H1 (cell line): Measurements from ENCODE around the gene ASTN1. TPM values are rescaled to one million over a fixed set of nuclear protein-coding genes. Genes with fewer than 3 reads are reported as not detected.

Experiments used
- CTCF ChIA-PET: fragments of 300-600 bp; sonication (Branson Sonifier 250); formaldehyde crosslinking; loops from one replicate; lab custom pipeline; 2021; ENCODE audit not compliant: partially characterized antibody; lab: Charles Lee
- POLR2A ChIA-PET: fragments of 300-600 bp; sonication (Branson Sonifier 250); formaldehyde crosslinking; loops from one replicate; lab custom pipeline; 2021; ENCODE audit warnings: inconsistent platforms; ENCODE audit not compliant: partially characterized antibody; lab: Charles Lee
- DNase-seq, 2 experiments: peaks; one replicate each; pipeline versions ENCODE4 v3.0.0 to v3.0.0-alpha.2; 2010 to 2022; ENCODE audit warnings: low spot score in 2 of 2, low read depth in 1 of 2, mixed read lengths in 1 of 2
- FAIRE-seq: peaks from 2 replicates; lab custom pipeline; 2011; peaks lifted over from hg19 to GRCh38; lab: Jason Lieb, UNC
- H2AFZ ChIP-seq: 2 replicates; pipeline ENCODE4 v1.8.1; 2012; ENCODE audit warnings: low read length, inconsistent platforms
- H2AK5ac ChIP-seq: 2 replicates; pipeline ENCODE4 v1.6.1; 2013; ENCODE audit warnings: low read depth, low read length
- H2BK120ac ChIP-seq: replicated peaks from 2 replicates; pipeline ENCODE3; 2013; ENCODE audit warnings: low read depth, low read length, inconsistent platforms
- H2BK12ac ChIP-seq: 2 replicates; pipeline ENCODE4 v1.6.1; 2013; ENCODE audit warnings: low read depth, low read length
- H2BK15ac ChIP-seq: 2 replicates; pipeline ENCODE4 v1.6.1; 2013; ENCODE audit warnings: low read length
- H2BK20ac ChIP-seq: 2 replicates; pipeline ENCODE4 v1.6.1; 2013; ENCODE audit warnings: low read length
- H2BK5ac ChIP-seq: 2 replicates; pipeline ENCODE4 v1.6.1; 2013; ENCODE audit warnings: low read depth, low read length
- H3K14ac ChIP-seq: 2 replicates; pipeline ENCODE4 v1.6.1; 2013; ENCODE audit warnings: inconsistent platforms; ENCODE audit not compliant: insufficient read length
- H3K18ac ChIP-seq: 2 replicates; pipeline ENCODE4 v1.6.1; 2013; ENCODE audit warnings: low read length; ENCODE audit errors: extremely low read depth
- H3K23ac ChIP-seq: 2 replicates; pipeline ENCODE4 v1.6.1; 2013; ENCODE audit warnings: inconsistent platforms; ENCODE audit not compliant: insufficient read length
- H3K23me2 ChIP-seq: 2 replicates; pipeline ENCODE4 v1.6.1; 2013; ENCODE audit warnings: low read depth, low read length
- H3K27ac ChIP-seq: 2 replicates; pipeline ENCODE4 v1.6.1; 2011; ENCODE audit warnings: low read depth, low read length, inconsistent platforms
- H3K27me3 ChIP-seq, 4 experiments: replicated peaks in 1 of 4; 1 replicate in 1 of 4; 2 replicates in 3 of 4; pipeline versions ENCODE4 v1.6.1 to v1.8.1; 2011 to 2013; ENCODE audit warnings: low read length in 3 of 4, mild to moderate bottlenecking in 3 of 4, inconsistent platforms in 2 of 4, mixed read lengths in 2 of 4, moderate library complexity in 1 of 4; ENCODE audit not compliant: control insufficient read depth in 3 of 4, insufficient read depth in 3 of 4; ENCODE audit errors: extremely low read depth in 1 of 4
- H3K36me3 ChIP-seq, 4 experiments: 2 replicates each; pipeline versions ENCODE4 v1.6.1 to v1.8.1; 2011 to 2013; ENCODE audit warnings: mild to moderate bottlenecking in 4 of 4, low read length in 3 of 4, moderate library complexity in 2 of 4, control low read depth in 1 of 4, inconsistent platforms in 1 of 4; ENCODE audit not compliant: insufficient read depth in 4 of 4, control insufficient read depth in 2 of 4
- H3K4ac ChIP-seq: replicated peaks from 2 replicates; pipeline ENCODE3; 2013; ENCODE audit warnings: low read length, low read depth, mixed read lengths, inconsistent platforms; ENCODE audit not compliant: insufficient read length
- H3K4me1 ChIP-seq, 4 experiments: replicated peaks in 1 of 4; 1 replicate in 1 of 4; 2 replicates in 3 of 4; pipeline versions ENCODE4 v1.6.1 to v1.8.1; 2011 to 2013; ENCODE audit warnings: low read length in 3 of 4, inconsistent platforms in 2 of 4, mixed read lengths in 1 of 4; ENCODE audit not compliant: insufficient read depth in 4 of 4, control insufficient read depth in 3 of 4
- H3K4me2 ChIP-seq, 2 experiments: 2 replicates each; pipeline versions ENCODE4 v1.6.1 to v1.8.1; 2011 to 2013; ENCODE audit warnings: low read depth in 2 of 2, low read length in 2 of 2, control low read depth in 1 of 2, inconsistent platforms in 1 of 2, mild to moderate bottlenecking in 1 of 2; ENCODE audit not compliant: insufficient read depth in 1 of 2
- H3K4me3 ChIP-seq, 4 experiments: fragments of 200-600, 300-600 bp in 1 of 4; sonication (generic), shearing (Covaris generic), sonication (Bioruptor Twin) in 1 of 4; 2 replicates each; pipeline versions ENCODE4 v1.5.1 to v1.8.1; 2011 to 2016; ENCODE audit warnings: low read length in 4 of 4, low read depth in 3 of 4, control low read depth in 2 of 4, inconsistent platforms in 2 of 4, mild to moderate bottlenecking in 2 of 4, mixed read lengths in 1 of 4, moderate library complexity in 1 of 4; ENCODE audit not compliant: insufficient read depth in 2 of 4; ENCODE audit errors: extremely low read depth in 1 of 4
- H3K56ac ChIP-seq: replicated peaks from 2 replicates; pipeline ENCODE3; 2013; ENCODE audit warnings: low read depth, mild to moderate bottlenecking, mixed read lengths, low read length, inconsistent platforms; ENCODE audit not compliant: insufficient read length
- H3K79me1 ChIP-seq: 2 replicates; pipeline ENCODE4 v1.6.1; 2013; ENCODE audit warnings: low read depth, low read length, control low read depth
- H3K79me2 ChIP-seq, 2 experiments: 2 replicates each; pipeline versions ENCODE4 v1.6.1 to v1.8.1; 2012 to 2013; ENCODE audit warnings: low read length in 2 of 2, mild to moderate bottlenecking in 2 of 2, inconsistent platforms in 1 of 2; ENCODE audit not compliant: insufficient read depth in 2 of 2, control insufficient read depth in 1 of 2
- H3K9ac ChIP-seq, 4 experiments: replicated peaks in 1 of 4; 1 replicate in 1 of 4; 2 replicates in 3 of 4; pipeline versions ENCODE4 v1.6.1 to v1.8.1; 2011 to 2013; ENCODE audit warnings: low read depth in 3 of 4, low read length in 3 of 4, control low read depth in 2 of 4, mild to moderate bottlenecking in 2 of 4, moderate library complexity in 2 of 4, inconsistent platforms in 1 of 4; ENCODE audit errors: extremely low read depth in 1 of 4
- H3K9me3 ChIP-seq, 2 experiments: 2 replicates each; pipeline versions ENCODE4 v1.6.1 to v1.8.1; 2012 to 2013; ENCODE audit warnings: mild to moderate bottlenecking in 2 of 2, moderate library complexity in 2 of 2, control low read depth in 1 of 2, inconsistent platforms in 1 of 2, low read depth in 1 of 2, low read length in 1 of 2, mixed read lengths in 1 of 2; ENCODE audit not compliant: insufficient read depth in 2 of 2
- H4K20me1 ChIP-seq, 2 experiments: replicated peaks in 1 of 2; 2 replicates each; pipeline versions ENCODE3 to v1.8.1; 2011 to 2013; ENCODE audit warnings: inconsistent platforms in 2 of 2, low read length in 2 of 2, mild to moderate bottlenecking in 1 of 2; ENCODE audit not compliant: insufficient read depth in 2 of 2, control insufficient read depth in 1 of 2
- H4K5ac ChIP-seq: 2 replicates; pipeline ENCODE4 v1.6.1; 2013; ENCODE audit warnings: low read length, low read depth, mixed read lengths, inconsistent platforms; ENCODE audit not compliant: insufficient read length
- H4K8ac ChIP-seq: 2 replicates; pipeline ENCODE4 v1.8.0; 2013; ENCODE audit warnings: mild to moderate bottlenecking, moderate library complexity, low read length, inconsistent platforms; ENCODE audit not compliant: insufficient read depth; ENCODE audit errors: extremely low read depth
- H4K91ac ChIP-seq: replicated peaks from 2 replicates; pipeline ENCODE3; 2013; ENCODE audit warnings: low read length, mixed read lengths, inconsistent platforms; ENCODE audit not compliant: insufficient read length
- CHD2 ChIP-seq: IDR thresholded peaks from 2 replicates; pipeline ENCODE4 v1.6.1; 2012; ENCODE audit warnings: low read length, improper control_type of control experiment
- EGR1 ChIP-seq: IDR thresholded peaks from 2 replicates; pipeline ENCODE4 v1.6.1; 2011; ENCODE audit warnings: low read depth, low read length, borderline replicate concordance
- FOSL1 ChIP-seq: IDR thresholded peaks from 2 replicates; pipeline ENCODE4 v1.6.1; 2011; ENCODE audit warnings: mild to moderate bottlenecking, low read depth, low read length, moderate library complexity; ENCODE audit not compliant: insufficient read depth
- RNF2 ChIP-seq: fragments of 200-900, 300-1000 bp; sonication (generic); IDR thresholded peaks from 2 replicates; pipeline ENCODE4 v1.7.1; 2016; ENCODE audit warnings: borderline replicate concordance, low read depth, mild to moderate bottlenecking, antibody characterized with exemption, low read length; ENCODE audit not compliant: poor library complexity, severe bottlenecking; ENCODE audit errors: missing control alignments
- RXRA ChIP-seq: IDR thresholded peaks from 2 replicates; pipeline ENCODE4 v1.6.1; 2011; ENCODE audit warnings: low read depth, mild to moderate bottlenecking, low read length, moderate library complexity; ENCODE audit not compliant: insufficient read depth
- WGBS, 2 experiments: shearing (Covaris generic) in 1 of 2; methylation state at CpG; one replicate each; pipeline versions ENCODE4 v1.1.6 to v1.1.7; 2013 to 2015; ENCODE audit warnings: low lambda C conversion rate in 2 of 2, mixed read lengths in 2 of 2, inconsistent platforms in 1 of 2, low coverage in 1 of 2, missing lambda C conversion rate in 1 of 2; ENCODE audit not compliant: insufficient replicate concordance in 2 of 2, insufficient coverage in 1 of 2, insufficient read length in 1 of 2; ENCODE audit errors: extremely low coverage in 1 of 2, missing lambda C conversion rate in 1 of 2; 5-methylcytosine and 5-hydroxymethylcytosine counted together
- polyA plus RNA-seq, 7 experiments: library from polyadenylated mRNA; depleted of rRNA in 3 of 7; stranded (reverse) in 5 of 7; unstranded in 2 of 7; fragments of >200 nt in 5 of 7; fragments of 200-250 nt in 2 of 7; gene quantifications; 1 replicate in 5 of 7; 2 replicates in 1 of 7; 4 replicates in 1 of 7; pipeline versions ENCODE4 v1.2.1 to v1.2.3, GENCODE V29; 2011 to 2013; ENCODE audit warnings: missing spikeins in 2 of 7, mixed read lengths in 2 of 7
- total RNA-seq: library from RNA; stranded (reverse); fragmentation: NEBNext Ultra II Directional; extraction: Animal tissue kit (Norgen Biotek cat#: 25700); gene quantifications from 2 replicates; pipeline ENCODE4 v1.2.1, GENCODE V29; 2021
- TF ChIP-seq, protein P1 (sequence below): IDR thresholded peaks from 2 replicates; pipeline ENCODE4 v1.6.1; 2012; ENCODE audit warnings: low read length, inconsistent platforms
- TF ChIP-seq, protein P2 (sequence below), 3 experiments: IDR thresholded peaks; 1 replicate in 2 of 3; 2 replicates in 1 of 3; pipeline versions ENCODE4 v1.5.1 to v1.6.1; 2011; ENCODE audit warnings: low read length in 3 of 3, mild to moderate bottlenecking in 3 of 3, inconsistent platforms in 2 of 3, low read depth in 1 of 3, moderate library complexity in 1 of 3; ENCODE audit not compliant: insufficient read depth in 1 of 3; ENCODE audit errors: control extremely low read depth in 1 of 3

ASTN1 gene
- total and polyA plus RNA-seq, 2 of the 8 experiments (the other 6 are each of a cell fraction or from before 2014, with no cell fraction given): 2.9 to 4.1 TPM

DNA sequence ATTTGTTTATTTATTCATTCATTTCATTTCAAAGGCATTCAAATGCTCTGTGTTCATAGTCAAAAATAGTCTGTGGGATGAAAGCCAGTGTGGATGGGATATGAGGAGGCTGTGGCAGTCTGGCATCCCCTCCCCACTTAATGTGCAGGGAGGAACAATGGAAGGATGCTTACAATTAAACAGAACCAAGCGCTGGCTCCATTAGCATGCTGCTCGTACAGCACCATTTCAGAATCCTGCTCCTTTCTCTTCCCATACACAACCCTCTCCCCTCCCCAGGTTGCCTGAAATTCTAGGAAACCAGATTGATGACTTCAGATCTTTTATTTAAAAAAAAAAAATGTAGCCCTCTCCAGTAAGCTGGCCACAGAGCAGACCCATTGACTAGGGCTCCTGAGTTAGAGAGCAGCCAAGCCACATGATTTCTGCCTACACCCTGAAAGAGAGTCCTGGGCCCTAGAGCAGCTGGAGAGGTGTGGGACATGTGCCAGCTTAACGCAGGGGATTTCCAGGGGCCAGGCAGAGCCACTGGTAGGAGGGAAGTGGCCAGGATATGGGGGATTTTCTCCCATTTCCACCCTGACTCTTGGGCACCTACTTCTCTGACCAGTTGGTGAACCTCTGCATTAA, 205.2 kb downstream of the ASTN1 start:
- FAIRE-seq (no peak), DNase-seq (no peak)
- Histone ChIP-seq H3K14ac (no peak overlapping the region), H3K27me3 (no peaks in the 10 kb centered on the region; a peak in 1 of 7 replicates), H3K27ac (no peak overlapping the region), H3K4me1 (peaks cover 0 to 6% (median 1%) of the 10 kb centered on the region in 4 experiments; a peak in 3 of 7 replicates), H3K4me3 (no peak overlapping the region), H2BK5ac (no peak overlapping the region), H3K56ac (no peak overlapping the region), H3K4me2 (no peak overlapping the region), H3K9me3 (no peaks in the 10 kb centered on the region), H2AK5ac (no peak overlapping the region), H4K20me1 (no peaks in the 10 kb centered on the region), H3K23me2 (no peaks in the 10 kb centered on the region), H3K23ac (no peak overlapping the region), H4K8ac (no peak overlapping the region), H2BK120ac (no peak overlapping the region), H4K5ac (no peak overlapping the region), H3K79me1 (no peaks in the 10 kb centered on the region), H3K79me2 (no peaks in the 10 kb centered on the region), H3K9ac (no peak overlapping the region), H3K18ac (no peak overlapping the region), H2BK12ac (no peak overlapping the region), H2BK15ac (no peak overlapping the region), H2BK20ac (no peak overlapping the region), H4K91ac (no peak overlapping the region), H3K4ac (no peak overlapping the region), H2AFZ (no peak overlapping the region), H3K36me3 (no peaks in the 10 kb centered on the region)
- ChIA-PET CTCF (interaction anchor here (0.6 to 23.5 kb wide), 6 partner anchors 18 to 360 kb away, joined by 3 to 279 read pairs (median 4); no protein-coding TSS in a partner anchor), POLR2A (no interaction called here)
- 89% methylated on average over 3 of the region's 3 CpGs; no CpG with 5 or more reads in 1 of the 2 experiments for WGBS, 2 experiments
- TF ChIP-seq RNF2: no peak
- TF ChIP-seq EGR1: no peak
- TF ChIP-seq, protein P1, sequence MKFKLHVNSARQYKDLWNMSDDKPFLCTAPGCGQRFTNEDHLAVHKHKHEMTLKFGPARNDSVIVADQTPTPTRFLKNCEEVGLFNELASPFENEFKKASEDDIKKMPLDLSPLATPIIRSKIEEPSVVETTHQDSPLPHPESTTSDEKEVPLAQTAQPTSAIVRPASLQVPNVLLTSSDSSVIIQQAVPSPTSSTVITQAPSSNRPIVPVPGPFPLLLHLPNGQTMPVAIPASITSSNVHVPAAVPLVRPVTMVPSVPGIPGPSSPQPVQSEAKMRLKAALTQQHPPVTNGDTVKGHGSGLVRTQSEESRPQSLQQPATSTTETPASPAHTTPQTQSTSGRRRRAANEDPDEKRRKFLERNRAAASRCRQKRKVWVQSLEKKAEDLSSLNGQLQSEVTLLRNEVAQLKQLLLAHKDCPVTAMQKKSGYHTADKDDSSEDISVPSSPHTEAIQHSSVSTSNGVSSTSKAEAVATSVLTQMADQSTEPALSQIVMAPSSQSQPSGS: no peak
- TF ChIP-seq, protein P2, sequence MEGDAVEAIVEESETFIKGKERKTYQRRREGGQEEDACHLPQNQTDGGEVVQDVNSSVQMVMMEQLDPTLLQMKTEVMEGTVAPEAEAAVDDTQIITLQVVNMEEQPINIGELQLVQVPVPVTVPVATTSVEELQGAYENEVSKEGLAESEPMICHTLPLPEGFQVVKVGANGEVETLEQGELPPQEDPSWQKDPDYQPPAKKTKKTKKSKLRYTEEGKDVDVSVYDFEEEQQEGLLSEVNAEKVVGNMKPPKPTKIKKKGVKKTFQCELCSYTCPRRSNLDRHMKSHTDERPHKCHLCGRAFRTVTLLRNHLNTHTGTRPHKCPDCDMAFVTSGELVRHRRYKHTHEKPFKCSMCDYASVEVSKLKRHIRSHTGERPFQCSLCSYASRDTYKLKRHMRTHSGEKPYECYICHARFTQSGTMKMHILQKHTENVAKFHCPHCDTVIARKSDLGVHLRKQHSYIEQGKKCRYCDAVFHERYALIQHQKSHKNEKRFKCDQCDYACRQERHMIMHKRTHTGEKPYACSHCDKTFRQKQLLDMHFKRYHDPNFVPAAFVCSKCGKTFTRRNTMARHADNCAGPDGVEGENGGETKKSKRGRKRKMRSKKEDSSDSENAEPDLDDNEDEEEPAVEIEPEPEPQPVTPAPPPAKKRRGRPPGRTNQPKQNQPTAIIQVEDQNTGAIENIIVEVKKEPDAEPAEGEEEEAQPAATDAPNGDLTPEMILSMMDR (IDR thresholded peaks at IDR 0.05; ENCODE audit: control extremely low read depth in 1 of 3, insufficient read depth in 1 of 3, low read depth in 1 of 3, low read length in 3 of 3): no peak
- no peak for TF ChIP-seq RXRA
- no peak for TF ChIP-seq FOSL1
- no peak for TF ChIP-seq CHD2
